Tongue (tissue), 2 donors: ENCODE measurements around the gene CDH16. TPM values are rescaled to one million over a fixed set of nuclear protein-coding genes. Genes with fewer than 3 reads are reported as not detected.
A peak's percentile ranks its signal among the peaks of the same experiment; 100 is the strongest.
"Not testable (repeated sequence)": the region's sequence is repeated elsewhere in the genome, so short reads cannot be mapped to it uniquely, and the experiment has no call there.

Experiments
- DNase-seq: peaks from one replicate; pipeline ENCODE4 v3.0.0-alpha.2; 2015
- total RNA-seq: library from RNA; depleted of rRNA; stranded (reverse); fragments of >200 nt; gene quantifications from one replicate; pipeline ENCODE4 v1.2.3, GENCODE V29; 2014

Gene CDH16
- total RNA-seq, 1 donor from 2014 or later = 0.31 TPM

GRCh38 chr16:66946974-66947301, 28.3 kb upstream of the CDH16 start:
- no peak for DNase-seq

GRCh38 chr16:66946541-66946940, 27.9 kb upstream of the CDH16 start:
- no peak for DNase-seq

- DNase-seq = no peak
These were observed 27.3 kb upstream of the CDH16 start for GRCh38 chr16:66945939-66946338.

- DNase-seq = not testable (repeated sequence)
These were observed 26.3 kb upstream of the CDH16 start for GRCh38 chr16:66944971-66945370.

- no peak for DNase-seq
These were observed 25.4 kb upstream of the CDH16 start for GRCh38 chr16:66944054-66944441.

- no peak for DNase-seq
These were observed 24.9 kb upstream of the CDH16 start for GRCh38 chr16:66943426-66944053.

- DNase-seq = no peak
These were observed 24.3 kb upstream of the CDH16 start for GRCh38 chr16:66942981-66943380.

GRCh38 chr16:66940236-66940635, 21.6 kb upstream of the CDH16 start:
- DNase-seq = no peak

GRCh38 chr16:66939366-66939765, 20.7 kb upstream of the CDH16 start:
- DNase-seq = no peak

GRCh38 chr16:66937725-66938337, 19.1 kb upstream of the CDH16 start:
- DNase-seq = no peak

- no peak for DNase-seq
These were observed 18.3 kb upstream of the CDH16 start for GRCh38 chr16:66936889-66937554.

- DNase-seq = no peak
These were observed 17.8 kb upstream of the CDH16 start for GRCh38 chr16:66936462-66936861.

- no peak for DNase-seq
These were observed 16.8 kb upstream of the CDH16 start, which contains the start of gene CES2 for GRCh38 chr16:66935314-66936011. Gene CES2 (plus strand): TSS chr16:66935516. CDS start chr16:66935636, 120 bp downstream.

GRCh38 chr16:66934839-66935313, 16.2 kb upstream of the CDH16 start:
- DNase-seq = not testable (repeated sequence)

- DNase-seq = peak; percentile 94
These were observed 15.6 kb upstream of the CDH16 start, which contains the start of gene CIAO2B for GRCh38 chr16:66934138-66934838. Gene CIAO2B (minus strand): TSS chr16:66934402. CDS start chr16:66934364, 38 bp downstream.

- no peak for DNase-seq
These were observed 15.1 kb upstream of the CDH16 start for GRCh38 chr16:66933776-66934137.

GRCh38 chr16:66932076-66932475, 13.4 kb upstream of the CDH16 start:
- DNase-seq = no peak

GRCh38 chr16:66931665-66932064, 13.0 kb upstream of the CDH16 start:
- DNase-seq = no peak

- DNase-seq = no peak
These were observed 11.5 kb upstream of the CDH16 start for GRCh38 chr16:66930189-66930588.

GRCh38 chr16:66928702-66929388, 10.2 kb upstream of the CDH16 start:
- no peak for DNase-seq

- DNase-seq = no peak
These were observed 9.4 kb upstream of the CDH16 start for GRCh38 chr16:66927918-66928649.
